GM23338 (cell line): ENCODE results near the gene GPC5. TPM values are rescaled to one million over a fixed set of nuclear protein-coding genes. Genes with fewer than 3 reads are reported as not detected.

Experiments used
- ATAC-seq: fragments of 200-7000 bp; cut with Tn5 transposase; 3 replicates; pipeline ENCODE4 v1.9.1; 2020
- DNase-seq: peaks from one replicate; pipeline ENCODE4 v3.0.0-alpha.2; 2015; ENCODE audit warnings: low spot score
- H2AFZ ChIP-seq: fragments of 200-600 bp; sonication (generic); 2 replicates; pipeline ENCODE4 v1.8.0; 2016; ENCODE audit warnings: antibody characterized with exemption, mild to moderate bottlenecking, moderate library complexity
- H3F3A ChIP-seq: fragments of 200-600 bp; sonication (generic); replicated peaks from 2 replicates; pipeline ENCODE4 v1.8.0; 2017; ENCODE audit warnings: antibody characterized with exemption, mixed run types, low read depth
- H3K27ac ChIP-seq: fragments of 200-600 bp; sonication (generic); 2 replicates; pipeline ENCODE4 v1.6.1; 2016; ENCODE audit warnings: low read depth
- H3K27me3 ChIP-seq: fragments of 200-600 bp; sonication (generic); 2 replicates; pipeline ENCODE4 v1.8.0; 2016; ENCODE audit warnings: mild to moderate bottlenecking, mixed run types, moderate library complexity; ENCODE audit not compliant: insufficient read depth
- H3K36me3 ChIP-seq: fragments of 200-600 bp; sonication (generic); 2 replicates; pipeline ENCODE4 v1.8.0; 2016; ENCODE audit warnings: mild to moderate bottlenecking; ENCODE audit not compliant: insufficient read depth
- H3K4me1 ChIP-seq: fragments of 200-600 bp; sonication (generic); 2 replicates; pipeline ENCODE4 v1.8.0; 2016; ENCODE audit warnings: mild to moderate bottlenecking, moderate library complexity; ENCODE audit not compliant: insufficient read depth
- H3K4me2 ChIP-seq: fragments of 200-600 bp; sonication (generic); 2 replicates; pipeline ENCODE4 v1.7.1; 2017; ENCODE audit warnings: mixed run types
- H3K4me3 ChIP-seq: fragments of 200-600 bp; sonication (generic); 2 replicates; pipeline ENCODE4 v1.6.1; 2016; ENCODE audit warnings: mixed run types
- H3K79me2 ChIP-seq: fragments of 200-600 bp; sonication (generic); replicated peaks from 2 replicates; pipeline ENCODE4 v1.8.0; 2017; ENCODE audit warnings: mild to moderate bottlenecking; ENCODE audit not compliant: insufficient read depth
- H3K9me2 ChIP-seq: fragments of 200-600 bp; sonication (generic); 2 replicates; pipeline ENCODE4 v1.8.0; 2017; ENCODE audit not compliant: insufficient read depth
- H4K20me1 ChIP-seq: fragments of 200-600 bp; sonication (generic); replicated peaks from 2 replicates; pipeline ENCODE4 v1.8.0; 2017; ENCODE audit warnings: mild to moderate bottlenecking; ENCODE audit not compliant: insufficient read depth
- H3K27ac Mint-ChIP-seq: 2 replicates; pipeline ENCODE4 v1.8.0; 2020; ENCODE audit warnings: inconsistent platforms, mild to moderate bottlenecking, moderate library complexity, mixed read lengths
- H3K27me3 Mint-ChIP-seq: 3 replicates; pipeline ENCODE4 v1.8.0; 2022; ENCODE audit warnings: low read depth, mild to moderate bottlenecking, moderate library complexity, mixed read lengths, inconsistent platforms; ENCODE audit not compliant: insufficient read depth, poor library complexity
- H3K36me3 Mint-ChIP-seq: 3 replicates; pipeline ENCODE4 v1.8.0; 2021; ENCODE audit warnings: low read depth, mild to moderate bottlenecking, inconsistent platforms, moderate library complexity, mixed read lengths
- H3K4me1 Mint-ChIP-seq: 3 replicates; pipeline ENCODE4 v1.8.0; 2020; ENCODE audit warnings: mild to moderate bottlenecking, inconsistent platforms, mixed read lengths
- H3K4me3 Mint-ChIP-seq: 3 replicates; pipeline ENCODE4 v1.8.0; 2021; ENCODE audit warnings: moderate library complexity, mild to moderate bottlenecking, inconsistent platforms, mixed read lengths
- H3K9me3 Mint-ChIP-seq: 3 replicates; pipeline ENCODE4 v1.8.0; 2020; ENCODE audit warnings: moderate library complexity, mild to moderate bottlenecking, inconsistent platforms, mixed read lengths
- CREB1 ChIP-seq: fragments of 250-450 bp; sonication (Bioruptor Pico); IDR thresholded peaks from 2 replicates; pipeline ENCODE4 v1.5.0; 2020; ENCODE audit warnings: low read depth, mild to moderate bottlenecking, moderate library complexity
- EZH2 ChIP-seq: fragments of 200-600 bp; sonication (generic); IDR thresholded peaks from one replicate; pipeline ENCODE4 v1.8.0; 2017; ENCODE audit warnings: antibody characterized with exemption, mild to moderate bottlenecking, low read depth; ENCODE audit not compliant: unreplicated experiment
- EZH2phosphoT487 ChIP-seq: fragments of 200-600 bp; sonication (generic); IDR thresholded peaks from one replicate; pipeline ENCODE4 v1.8.1; 2018; ENCODE audit warnings: antibody characterized with exemption; ENCODE audit not compliant: unreplicated experiment
- JUNB ChIP-seq: IDR thresholded peaks from one replicate; pipeline ENCODE4 v1.6.1; 2016; ENCODE audit warnings: antibody characterized with exemption; ENCODE audit not compliant: unreplicated experiment
- NANOG ChIP-seq: IDR thresholded peaks from 2 replicates; pipeline ENCODE4 v1.6.1; 2016; ENCODE audit warnings: antibody characterized with exemption, borderline replicate concordance
- POLR2AphosphoS5 ChIP-seq: IDR thresholded peaks from 2 replicates; pipeline ENCODE4 v1.6.1; 2016; ENCODE audit warnings: antibody characterized with exemption, low read depth
- ZNF114 ChIP-seq: fragments of 250-450 bp; sonication (Bioruptor Pico); IDR thresholded peaks from 2 replicates; pipeline ENCODE4 v1.5.0; 2020; ENCODE audit warnings: mild to moderate bottlenecking, moderate library complexity
- ZNF331 ChIP-seq: fragments of 250-450 bp; sonication (Bioruptor Pico); IDR thresholded peaks from 2 replicates; pipeline ENCODE4 v1.5.0; 2020; ENCODE audit warnings: low read depth, mild to moderate bottlenecking, moderate library complexity
- polyA plus RNA-seq: library from polyadenylated mRNA; unstranded; fragments of >200 nt; fragmentation: Nextera tagmentation; extraction: Ambion mirVana; gene quantifications from 2 replicates; pipeline ENCODE4 v1.2.1, GENCODE V29; 2016
- total RNA-seq: library from RNA; depleted of rRNA; stranded (reverse); fragments of >200 nt; shearing (Covaris generic); gene quantifications from 2 replicates; pipeline ENCODE4 v1.2.3, GENCODE V29; 2014
- TF ChIP-seq, protein P1 (sequence below): fragments of 250-450 bp; sonication (Bioruptor Pico); IDR thresholded peaks from 2 replicates; pipeline ENCODE4 v1.5.0; 2020; ENCODE audit warnings: mild to moderate bottlenecking, moderate library complexity
- TF ChIP-seq, protein P2 (sequence below): IDR thresholded peaks from 2 replicates; pipeline ENCODE4 v1.6.1; 2016; ENCODE audit warnings: antibody characterized with exemption
- TF ChIP-seq, protein P3 (sequence below), 2 experiments: fragments of 200-600 bp in 1 of 2; sonication (generic) in 1 of 2; conservative IDR thresholded peaks; 2 replicates each; pipeline versions ENCODE4 v1.5.1 to v1.6.1; 2016 to 2017; ENCODE audit warnings: antibody characterized with exemption in 2 of 2, low read depth in 2 of 2, mild to moderate bottlenecking in 2 of 2, moderate library complexity in 1 of 2
- TF ChIP-seq, protein P4 (sequence below): IDR thresholded peaks from one replicate; pipeline ENCODE4 v1.6.1; 2018; ENCODE audit warnings: antibody characterized with exemption; ENCODE audit not compliant: unreplicated experiment

Gene GPC5
- total and polyA plus RNA-seq, 2 experiments from 2014 or later = 0.95 to 1.1 TPM

DNA sequence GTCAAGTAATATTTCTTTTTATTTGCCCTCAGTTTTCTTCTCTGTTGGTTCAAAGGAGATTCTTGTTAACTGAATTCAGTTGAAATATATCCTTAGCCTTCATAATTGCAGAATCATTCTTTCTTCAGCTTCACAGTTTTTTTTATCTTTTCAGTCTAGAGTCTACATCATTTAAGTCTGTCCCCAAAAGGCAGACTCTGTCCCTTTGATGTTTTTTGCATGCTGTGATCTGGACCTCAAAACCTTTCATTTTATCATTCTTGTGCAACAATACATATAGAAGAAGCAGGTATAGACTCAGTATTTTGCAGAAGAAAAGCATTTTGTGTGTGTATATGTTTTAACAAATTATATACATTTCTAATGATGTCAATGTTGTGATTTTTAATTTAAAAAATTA, 1093.4 kb downstream of the GPC5 start:
- Histone ChIP-seq H3K27me3 (no peaks in the 10 kb centered on the region), H2AFZ (no peak overlapping the region), H3K4me2 (no peak overlapping the region), H3F3A (no peaks in the 10 kb centered on the region), H3K4me3 (no peak overlapping the region), H3K27ac (no peak overlapping the region), H3K79me2 (no peaks in the 10 kb centered on the region), H4K20me1 (no peaks in the 10 kb centered on the region), H3K4me1 (0 out of 2 replicates have a peak, but pooled peaks cover 4% of the 10 kb centered on the region), H3K36me3 (no peaks in the 10 kb centered on the region), H3K9me2 (no peaks in the 10 kb centered on the region)
- Mint-ChIP-seq H3K27me3 (no peaks in the 10 kb centered on the region), H3K4me3 (no peak overlapping the region), H3K36me3 (no peaks in the 10 kb centered on the region), H3K4me1 (peaks cover 6% of the 10 kb centered on the region), H3K9me3 (no peaks in the 10 kb centered on the region), H3K27ac (no peak overlapping the region)
- no peak for TF ChIP-seq EZH2phosphoT487
- TF ChIP-seq, protein P1, sequence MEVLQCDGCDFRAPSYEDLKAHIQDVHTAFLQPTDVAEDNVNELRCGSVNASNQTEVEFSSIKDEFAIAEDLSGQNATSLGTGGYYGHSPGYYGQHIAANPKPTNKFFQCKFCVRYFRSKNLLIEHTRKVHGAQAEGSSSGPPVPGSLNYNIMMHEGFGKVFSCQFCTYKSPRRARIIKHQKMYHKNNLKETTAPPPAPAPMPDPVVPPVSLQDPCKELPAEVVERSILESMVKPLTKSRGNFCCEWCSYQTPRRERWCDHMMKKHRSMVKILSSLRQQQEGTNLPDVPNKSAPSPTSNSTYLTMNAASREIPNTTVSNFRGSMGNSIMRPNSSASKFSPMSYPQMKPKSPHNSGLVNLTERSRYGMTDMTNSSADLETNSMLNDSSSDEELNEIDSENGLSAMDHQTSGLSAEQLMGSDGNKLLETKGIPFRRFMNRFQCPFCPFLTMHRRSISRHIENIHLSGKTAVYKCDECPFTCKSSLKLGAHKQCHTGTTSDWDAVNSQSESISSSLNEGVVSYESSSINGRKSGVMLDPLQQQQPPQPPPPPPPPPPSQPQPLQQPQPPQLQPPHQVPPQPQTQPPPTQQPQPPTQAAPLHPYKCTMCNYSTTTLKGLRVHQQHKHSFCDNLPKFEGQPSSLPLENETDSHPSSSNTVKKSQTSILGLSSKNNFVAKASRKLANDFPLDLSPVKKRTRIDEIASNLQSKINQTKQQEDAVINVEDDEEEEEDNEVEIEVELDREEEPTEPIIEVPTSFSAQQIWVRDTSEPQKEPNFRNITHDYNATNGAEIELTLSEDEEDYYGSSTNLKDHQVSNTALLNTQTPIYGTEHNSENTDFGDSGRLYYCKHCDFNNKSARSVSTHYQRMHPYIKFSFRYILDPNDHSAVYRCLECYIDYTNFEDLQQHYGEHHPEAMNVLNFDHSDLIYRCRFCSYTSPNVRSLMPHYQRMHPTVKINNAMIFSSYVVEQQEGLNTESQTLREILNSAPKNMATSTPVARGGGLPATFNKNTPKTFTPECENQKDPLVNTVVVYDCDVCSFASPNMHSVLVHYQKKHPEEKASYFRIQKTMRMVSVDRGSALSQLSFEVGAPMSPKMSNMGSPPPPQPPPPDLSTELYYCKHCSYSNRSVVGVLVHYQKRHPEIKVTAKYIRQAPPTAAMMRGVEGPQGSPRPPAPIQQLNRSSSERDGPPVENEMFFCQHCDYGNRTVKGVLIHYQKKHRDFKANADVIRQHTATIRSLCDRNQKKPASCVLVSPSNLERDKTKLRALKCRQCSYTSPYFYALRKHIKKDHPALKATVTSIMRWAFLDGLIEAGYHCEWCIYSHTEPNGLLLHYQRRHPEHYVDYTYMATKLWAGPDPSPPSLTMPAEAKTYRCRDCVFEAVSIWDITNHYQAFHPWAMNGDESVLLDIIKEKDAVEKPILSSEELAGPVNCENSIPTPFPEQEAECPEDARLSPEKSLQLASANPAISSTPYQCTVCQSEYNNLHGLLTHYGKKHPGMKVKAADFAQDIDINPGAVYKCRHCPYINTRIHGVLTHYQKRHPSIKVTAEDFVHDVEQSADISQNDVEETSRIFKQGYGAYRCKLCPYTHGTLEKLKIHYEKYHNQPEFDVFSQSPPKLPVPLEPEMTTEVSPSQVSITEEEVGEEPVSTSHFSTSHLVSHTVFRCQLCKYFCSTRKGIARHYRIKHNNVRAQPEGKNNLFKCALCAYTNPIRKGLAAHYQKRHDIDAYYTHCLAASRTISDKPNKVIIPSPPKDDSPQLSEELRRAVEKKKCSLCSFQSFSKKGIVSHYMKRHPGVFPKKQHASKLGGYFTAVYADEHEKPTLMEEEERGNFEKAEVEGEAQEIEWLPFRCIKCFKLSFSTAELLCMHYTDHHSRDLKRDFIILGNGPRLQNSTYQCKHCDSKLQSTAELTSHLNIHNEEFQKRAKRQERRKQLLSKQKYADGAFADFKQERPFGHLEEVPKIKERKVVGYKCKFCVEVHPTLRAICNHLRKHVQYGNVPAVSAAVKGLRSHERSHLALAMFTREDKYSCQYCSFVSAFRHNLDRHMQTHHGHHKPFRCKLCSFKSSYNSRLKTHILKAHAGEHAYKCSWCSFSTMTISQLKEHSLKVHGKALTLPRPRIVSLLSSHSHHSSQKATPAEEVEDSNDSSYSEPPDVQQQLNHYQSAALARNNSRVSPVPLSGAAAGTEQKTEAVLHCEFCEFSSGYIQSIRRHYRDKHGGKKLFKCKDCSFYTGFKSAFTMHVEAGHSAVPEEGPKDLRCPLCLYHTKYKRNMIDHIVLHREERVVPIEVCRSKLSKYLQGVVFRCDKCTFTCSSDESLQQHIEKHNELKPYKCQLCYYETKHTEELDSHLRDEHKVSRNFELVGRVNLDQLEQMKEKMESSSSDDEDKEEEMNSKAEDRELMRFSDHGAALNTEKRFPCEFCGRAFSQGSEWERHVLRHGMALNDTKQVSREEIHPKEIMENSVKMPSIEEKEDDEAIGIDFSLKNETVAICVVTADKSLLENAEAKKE = no peak
- TF ChIP-seq, protein P2, sequence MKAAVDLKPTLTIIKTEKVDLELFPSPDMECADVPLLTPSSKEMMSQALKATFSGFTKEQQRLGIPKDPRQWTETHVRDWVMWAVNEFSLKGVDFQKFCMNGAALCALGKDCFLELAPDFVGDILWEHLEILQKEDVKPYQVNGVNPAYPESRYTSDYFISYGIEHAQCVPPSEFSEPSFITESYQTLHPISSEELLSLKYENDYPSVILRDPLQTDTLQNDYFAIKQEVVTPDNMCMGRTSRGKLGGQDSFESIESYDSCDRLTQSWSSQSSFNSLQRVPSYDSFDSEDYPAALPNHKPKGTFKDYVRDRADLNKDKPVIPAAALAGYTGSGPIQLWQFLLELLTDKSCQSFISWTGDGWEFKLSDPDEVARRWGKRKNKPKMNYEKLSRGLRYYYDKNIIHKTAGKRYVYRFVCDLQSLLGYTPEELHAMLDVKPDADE = no peak
- TF ChIP-seq NANOG = no peak
- no peak for TF ChIP-seq EZH2
- no peak for TF ChIP-seq POLR2AphosphoS5
- no peak for TF ChIP-seq ZNF331 (CRISPR knock-in tag)
- TF ChIP-seq, protein P3, sequence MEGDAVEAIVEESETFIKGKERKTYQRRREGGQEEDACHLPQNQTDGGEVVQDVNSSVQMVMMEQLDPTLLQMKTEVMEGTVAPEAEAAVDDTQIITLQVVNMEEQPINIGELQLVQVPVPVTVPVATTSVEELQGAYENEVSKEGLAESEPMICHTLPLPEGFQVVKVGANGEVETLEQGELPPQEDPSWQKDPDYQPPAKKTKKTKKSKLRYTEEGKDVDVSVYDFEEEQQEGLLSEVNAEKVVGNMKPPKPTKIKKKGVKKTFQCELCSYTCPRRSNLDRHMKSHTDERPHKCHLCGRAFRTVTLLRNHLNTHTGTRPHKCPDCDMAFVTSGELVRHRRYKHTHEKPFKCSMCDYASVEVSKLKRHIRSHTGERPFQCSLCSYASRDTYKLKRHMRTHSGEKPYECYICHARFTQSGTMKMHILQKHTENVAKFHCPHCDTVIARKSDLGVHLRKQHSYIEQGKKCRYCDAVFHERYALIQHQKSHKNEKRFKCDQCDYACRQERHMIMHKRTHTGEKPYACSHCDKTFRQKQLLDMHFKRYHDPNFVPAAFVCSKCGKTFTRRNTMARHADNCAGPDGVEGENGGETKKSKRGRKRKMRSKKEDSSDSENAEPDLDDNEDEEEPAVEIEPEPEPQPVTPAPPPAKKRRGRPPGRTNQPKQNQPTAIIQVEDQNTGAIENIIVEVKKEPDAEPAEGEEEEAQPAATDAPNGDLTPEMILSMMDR (conservative IDR thresholded peaks at IDR 0.05; ENCODE audit: low read depth in 2 of 2) = no peak
- no peak for TF ChIP-seq JUNB
- TF ChIP-seq ZNF114 (CRISPR knock-in tag) = no peak
- TF ChIP-seq CREB1 = no peak
- TF ChIP-seq, protein P4, sequence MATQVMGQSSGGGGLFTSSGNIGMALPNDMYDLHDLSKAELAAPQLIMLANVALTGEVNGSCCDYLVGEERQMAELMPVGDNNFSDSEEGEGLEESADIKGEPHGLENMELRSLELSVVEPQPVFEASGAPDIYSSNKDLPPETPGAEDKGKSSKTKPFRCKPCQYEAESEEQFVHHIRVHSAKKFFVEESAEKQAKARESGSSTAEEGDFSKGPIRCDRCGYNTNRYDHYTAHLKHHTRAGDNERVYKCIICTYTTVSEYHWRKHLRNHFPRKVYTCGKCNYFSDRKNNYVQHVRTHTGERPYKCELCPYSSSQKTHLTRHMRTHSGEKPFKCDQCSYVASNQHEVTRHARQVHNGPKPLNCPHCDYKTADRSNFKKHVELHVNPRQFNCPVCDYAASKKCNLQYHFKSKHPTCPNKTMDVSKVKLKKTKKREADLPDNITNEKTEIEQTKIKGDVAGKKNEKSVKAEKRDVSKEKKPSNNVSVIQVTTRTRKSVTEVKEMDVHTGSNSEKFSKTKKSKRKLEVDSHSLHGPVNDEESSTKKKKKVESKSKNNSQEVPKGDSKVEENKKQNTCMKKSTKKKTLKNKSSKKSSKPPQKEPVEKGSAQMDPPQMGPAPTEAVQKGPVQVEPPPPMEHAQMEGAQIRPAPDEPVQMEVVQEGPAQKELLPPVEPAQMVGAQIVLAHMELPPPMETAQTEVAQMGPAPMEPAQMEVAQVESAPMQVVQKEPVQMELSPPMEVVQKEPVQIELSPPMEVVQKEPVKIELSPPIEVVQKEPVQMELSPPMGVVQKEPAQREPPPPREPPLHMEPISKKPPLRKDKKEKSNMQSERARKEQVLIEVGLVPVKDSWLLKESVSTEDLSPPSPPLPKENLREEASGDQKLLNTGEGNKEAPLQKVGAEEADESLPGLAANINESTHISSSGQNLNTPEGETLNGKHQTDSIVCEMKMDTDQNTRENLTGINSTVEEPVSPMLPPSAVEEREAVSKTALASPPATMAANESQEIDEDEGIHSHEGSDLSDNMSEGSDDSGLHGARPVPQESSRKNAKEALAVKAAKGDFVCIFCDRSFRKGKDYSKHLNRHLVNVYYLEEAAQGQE = no peak
- DNase-seq (no peak), ATAC-seq (no peak)
